Activated T-cell treated with anti-CD3 and anti-CD28 coated beads, Interleukin-2, amount 50 U/mL, for 24 hours (primary cell): ENCODE data around the gene TSPAN5.
"Not testable (repeated sequence)": the region's sequence is repeated elsewhere in the genome, so short reads cannot be mapped to it uniquely, and the experiment has no call there.

Source experiments
- DNase-seq: peaks from one replicate; pipeline ENCODE4 v3.0.0-alpha.2; 2020
- H3K27ac Mint-ChIP-seq: 2 replicates; pipeline ENCODE4 v1.8.0; 2020; ENCODE audit warnings: mild to moderate bottlenecking, mixed read lengths
- H3K27me3 Mint-ChIP-seq: 2 replicates; pipeline ENCODE4 v1.8.0; 2020; ENCODE audit warnings: mixed read lengths
- H3K36me3 Mint-ChIP-seq: 2 replicates; pipeline ENCODE4 v1.8.0; 2020; ENCODE audit warnings: low read depth, mixed read lengths
- H3K4me1 Mint-ChIP-seq: 2 replicates; pipeline ENCODE4 v1.8.0; 2020; ENCODE audit warnings: low read depth, mixed read lengths
- H3K4me3 Mint-ChIP-seq: 2 replicates; pipeline ENCODE4 v1.8.0; 2020; ENCODE audit warnings: mild to moderate bottlenecking, moderate library complexity, mixed read lengths
- H3K9me3 Mint-ChIP-seq: 2 replicates; pipeline ENCODE4 v1.8.0; 2020; ENCODE audit warnings: mixed read lengths

TSPAN5 gene

DNA sequence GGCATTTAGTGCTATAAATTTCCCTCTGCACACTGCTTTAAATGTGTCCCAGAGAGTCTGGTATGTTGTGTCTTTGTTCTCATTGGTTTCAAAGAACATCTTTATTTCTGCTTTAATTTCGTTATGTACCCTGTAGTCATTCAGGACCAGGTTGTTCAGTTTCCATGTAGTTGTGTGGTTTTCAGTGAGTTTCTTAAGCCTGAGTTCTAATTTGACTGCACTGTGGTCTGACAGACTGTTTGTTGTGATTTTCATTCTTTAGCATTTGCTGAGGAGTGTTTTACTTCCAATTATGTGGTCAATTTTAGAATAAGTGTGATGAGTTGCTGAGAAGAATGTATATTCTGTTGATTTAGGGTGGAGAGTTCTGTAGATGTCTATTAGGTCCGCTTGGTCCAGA is 124.3 kb downstream of the TSPAN5 start:
- Mint-ChIP-seq H3K4me3 (peak overlapping the region; percentile 29), H3K4me1 (peaks cover 35% of the 10 kb centered on the region), H3K36me3 (peaks cover 12% of the 10 kb centered on the region), H3K27ac (peak overlapping the region; percentile 89)
- DNase-seq, H3K9me3 Mint-ChIP-seq, H3K27me3 Mint-ChIP-seq: not testable (repeated sequence)

DNA sequence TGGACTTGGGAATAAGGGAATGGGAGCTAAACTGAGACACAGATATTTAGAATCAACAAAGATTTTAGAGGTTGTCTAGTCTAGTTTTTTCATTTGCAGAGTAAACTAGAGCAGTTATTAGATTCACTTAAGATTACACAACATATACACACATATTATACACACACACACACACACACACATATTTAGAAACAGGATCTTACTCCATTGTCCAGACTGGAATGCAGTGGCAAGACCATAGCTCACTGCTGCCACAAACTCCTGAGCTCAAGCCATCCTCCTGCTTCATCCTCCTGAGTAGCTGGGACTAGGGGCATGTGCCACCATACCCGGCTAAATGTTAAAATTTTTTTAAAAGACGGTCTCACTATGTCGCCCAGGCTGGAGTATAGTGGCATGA is 127.8 kb downstream of the TSPAN5 start:
- Mint-ChIP-seq H3K36me3 (peaks cover 4% of the 10 kb centered on the region), H3K4me1 (peaks cover 60% of the 10 kb centered on the region), H3K4me3 (no peak overlapping the region), H3K27me3 (no peaks in the 10 kb centered on the region), H3K9me3 (peaks cover 3% of the 10 kb centered on the region), H3K27ac (no peak overlapping the region)
- no peak for DNase-seq

DNA sequence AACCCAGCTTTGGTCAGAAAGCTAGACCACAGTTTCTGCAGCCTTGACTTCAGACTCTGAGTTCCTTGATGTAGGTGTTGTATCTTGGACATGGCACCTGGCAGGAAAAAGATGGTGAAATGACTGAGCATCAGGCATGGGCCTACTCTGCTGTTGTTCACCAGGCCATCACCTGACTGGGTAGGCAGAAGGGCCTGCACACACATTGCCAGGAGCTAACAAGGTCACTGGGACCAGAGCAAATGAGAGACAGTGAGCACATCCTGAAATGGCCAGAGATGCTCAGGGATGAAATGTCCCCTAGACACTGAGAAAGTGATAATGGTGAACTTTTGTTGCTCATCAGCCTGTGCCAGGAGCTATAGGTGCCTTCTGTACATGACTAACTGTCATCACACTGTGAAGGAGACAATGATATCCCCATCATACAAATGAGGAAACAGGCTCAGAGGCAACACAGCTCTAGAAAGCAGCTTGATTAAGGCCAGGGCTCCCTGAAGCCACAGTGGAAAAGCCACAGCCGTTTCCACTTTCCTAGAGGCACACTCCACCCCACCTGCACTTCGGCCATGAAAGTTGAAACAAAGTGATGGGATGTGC is 128.3 kb downstream of the TSPAN5 start:
- Mint-ChIP-seq H3K36me3 (peaks cover 4% of the 10 kb centered on the region), H3K4me1 (peaks cover 63% of the 10 kb centered on the region), H3K27me3 (no peaks in the 10 kb centered on the region), H3K4me3 (no peak overlapping the region), H3K9me3 (peaks cover 3% of the 10 kb centered on the region), H3K27ac (no peak overlapping the region)
- no peak for DNase-seq

DNA sequence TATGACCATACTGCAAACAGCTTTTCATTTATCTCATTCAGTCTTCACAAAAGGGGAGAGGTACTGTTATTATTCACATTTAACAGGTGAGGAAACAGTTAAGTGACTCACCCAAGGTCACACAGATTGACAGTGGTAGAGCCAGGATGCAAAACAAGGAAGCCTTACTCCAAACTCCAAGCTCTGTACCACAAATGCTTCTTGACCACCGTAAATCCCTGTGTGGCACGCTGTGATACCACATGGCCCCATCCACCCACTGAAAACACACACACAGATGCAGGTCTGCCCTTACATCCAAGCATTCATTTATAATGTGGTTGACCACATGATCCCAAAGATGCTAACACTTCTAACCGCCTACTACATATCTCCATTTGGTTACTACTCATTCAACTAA is 129.5 kb downstream of the TSPAN5 start:
- H3K4me1 Mint-ChIP-seq: peaks cover 62% of the 10 kb centered on the region
- no peaks in the 10 kb centered on the region for H3K27me3 Mint-ChIP-seq
- no peak for DNase-seq
- H3K4me3 Mint-ChIP-seq: no peak overlapping the region
- peaks cover under 1% of the 10 kb centered on the region for H3K9me3 Mint-ChIP-seq
- H3K27ac Mint-ChIP-seq: peak overlapping the region; percentile 83
- H3K36me3 Mint-ChIP-seq: peaks cover 3% of the 10 kb centered on the region

DNA sequence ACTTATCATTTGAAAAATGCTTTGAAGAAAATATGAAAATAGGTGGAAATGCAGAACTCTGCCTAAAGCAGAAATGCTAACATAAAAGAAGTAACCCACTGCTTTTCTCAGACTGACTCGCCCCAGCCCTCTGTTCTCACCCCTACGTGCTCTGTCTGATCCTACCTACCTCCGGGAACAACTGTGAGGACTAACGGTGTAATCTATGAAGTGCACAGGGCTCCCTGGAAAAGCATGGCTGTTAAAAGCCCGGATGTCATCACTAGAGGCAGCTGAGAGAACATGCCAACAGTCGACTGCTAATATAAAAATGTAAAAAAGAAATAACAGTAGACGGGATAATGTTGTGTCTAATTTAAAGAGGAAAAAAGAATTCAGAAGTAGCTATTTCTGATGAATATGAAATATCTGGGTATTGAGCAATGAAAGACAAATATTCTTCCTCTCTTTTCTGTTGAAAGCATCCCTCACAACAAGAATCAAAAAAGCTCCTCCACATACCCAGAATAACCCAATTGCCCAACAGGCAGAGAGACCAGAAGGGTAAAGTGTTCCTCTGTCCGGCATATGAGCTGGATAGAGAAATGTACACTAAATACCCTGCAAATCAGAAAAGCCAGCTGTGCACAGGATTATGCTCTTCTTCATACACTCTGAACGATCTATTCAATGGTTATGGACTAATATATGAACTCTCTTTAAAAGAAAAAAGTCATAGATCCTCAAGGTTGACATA is 130.7 kb downstream of the TSPAN5 start:
- peaks cover 66% of the 10 kb centered on the region for H3K4me1 Mint-ChIP-seq
- no peaks in the 10 kb centered on the region for H3K36me3 Mint-ChIP-seq
- no peak overlapping the region for H3K27ac Mint-ChIP-seq
- H3K27me3 Mint-ChIP-seq: no peaks in the 10 kb centered on the region
- DNase-seq: no peak
- H3K9me3 Mint-ChIP-seq: no peaks in the 10 kb centered on the region
- no peak overlapping the region for H3K4me3 Mint-ChIP-seq

DNA sequence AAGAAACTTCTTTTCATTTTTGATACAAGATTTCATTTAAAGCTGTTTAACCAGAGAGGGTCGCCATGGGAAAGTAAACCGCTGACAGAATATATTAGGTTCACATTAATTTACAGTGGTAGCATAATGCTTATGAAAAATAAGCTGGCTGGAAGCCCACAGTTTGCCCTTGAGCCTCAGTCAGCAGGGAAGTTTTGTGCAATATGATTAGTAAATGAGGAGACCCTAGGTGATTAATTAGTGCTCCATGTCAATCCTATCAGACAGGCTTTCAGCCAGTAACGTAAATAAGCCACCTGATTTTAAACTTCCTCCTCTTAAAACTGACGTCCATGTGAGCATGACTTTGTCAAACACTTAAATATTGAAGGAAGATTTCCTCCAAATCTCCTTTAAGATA is 134.2 kb downstream of the TSPAN5 start:
- no peaks in the 10 kb centered on the region for H3K9me3 Mint-ChIP-seq
- no peak for DNase-seq
- H3K27me3 Mint-ChIP-seq: no peaks in the 10 kb centered on the region
- H3K4me1 Mint-ChIP-seq: peaks cover 72% of the 10 kb centered on the region
- H3K36me3 Mint-ChIP-seq: no peaks in the 10 kb centered on the region
- no peak overlapping the region for H3K27ac Mint-ChIP-seq
- no peak overlapping the region for H3K4me3 Mint-ChIP-seq

DNA sequence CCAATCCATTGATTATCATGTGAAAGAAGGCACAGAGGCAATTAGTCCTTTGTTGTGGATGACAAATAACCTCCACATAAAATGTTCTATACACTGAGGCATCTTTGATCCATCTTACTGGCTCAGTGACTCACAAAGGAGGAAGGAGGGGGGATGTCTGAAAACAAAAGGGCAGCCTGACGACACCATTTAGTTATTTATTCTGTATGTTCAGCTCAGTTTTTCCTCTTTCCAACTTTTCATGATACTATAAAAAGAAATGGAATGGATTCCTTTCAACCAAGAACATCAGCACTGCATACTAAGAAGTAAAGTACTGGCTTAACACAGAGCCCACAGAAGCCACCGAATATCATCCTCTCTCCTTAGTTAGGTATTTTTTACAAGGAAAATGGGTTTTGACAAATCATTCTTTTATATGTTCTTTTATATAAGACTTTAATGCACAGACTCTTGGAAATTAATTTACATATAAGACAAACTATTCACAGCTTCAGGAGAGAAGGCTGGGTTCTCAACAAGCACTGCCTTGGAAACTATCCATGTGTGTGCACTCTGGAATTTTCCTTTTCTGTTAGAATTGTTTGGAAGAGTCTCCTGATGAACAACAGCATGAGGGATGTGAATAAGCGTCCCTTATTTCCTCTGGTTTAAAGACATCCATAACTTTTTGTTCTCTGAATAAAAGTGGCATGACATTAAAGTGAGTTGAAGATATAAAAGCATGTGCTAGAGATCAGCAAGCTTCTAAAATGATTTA is 135.6 kb downstream of the TSPAN5 start:
- Mint-ChIP-seq H3K36me3 (no peaks in the 10 kb centered on the region), H3K27me3 (no peaks in the 10 kb centered on the region), H3K4me1 (peaks cover 76% of the 10 kb centered on the region), H3K4me3 (peak overlapping the region; percentile 1), H3K9me3 (no peaks in the 10 kb centered on the region), H3K27ac (peak overlapping the region; percentile 80)
- DNase-seq: no peak

DNA sequence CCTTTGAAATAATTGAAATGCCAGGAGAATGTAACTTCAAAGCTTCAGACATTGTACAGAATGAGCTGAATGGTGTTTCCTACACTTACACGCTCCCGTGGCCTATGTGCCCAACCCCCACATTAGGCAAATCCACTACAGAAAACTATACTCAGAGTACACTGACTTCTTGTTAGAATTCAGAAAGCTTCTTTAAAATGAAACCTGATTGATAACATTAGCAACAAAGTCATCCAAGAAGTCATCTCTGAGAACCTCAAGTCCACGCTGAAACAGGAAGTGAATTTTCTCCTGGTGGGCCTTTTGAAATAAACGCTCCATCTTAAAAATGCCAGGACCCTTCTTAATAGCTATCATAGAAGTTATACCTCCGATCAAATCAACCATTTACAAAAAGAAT is 136.3 kb downstream of the TSPAN5 start:
- Mint-ChIP-seq H3K4me1 (peaks cover 77% of the 10 kb centered on the region), H3K9me3 (peaks cover 2% of the 10 kb centered on the region), H3K4me3 (peak overlapping the region; percentile 34), H3K27ac (peak overlapping the region; percentile 80), H3K36me3 (no peaks in the 10 kb centered on the region), H3K27me3 (no peaks in the 10 kb centered on the region)
- DNase-seq: no peak

DNA sequence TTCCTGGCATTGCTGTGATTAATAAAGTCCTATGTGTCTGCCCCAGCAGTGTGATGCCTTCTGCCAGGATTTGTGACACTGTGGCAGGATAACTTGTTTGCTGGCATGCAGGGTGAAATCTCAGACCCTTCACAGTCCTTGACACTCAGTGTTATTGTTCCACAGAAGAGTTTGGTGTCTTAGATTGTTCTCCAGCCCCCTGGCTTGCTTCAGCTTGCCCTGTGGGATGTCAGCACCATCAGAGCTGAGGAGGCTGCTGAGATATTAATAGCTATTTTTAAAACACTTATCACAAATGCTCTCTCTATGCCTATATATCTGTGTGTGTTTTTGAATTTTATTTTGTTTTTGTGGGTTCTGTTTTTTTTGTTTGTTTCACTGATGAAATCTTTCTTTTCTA is 136.9 kb downstream of the TSPAN5 start:
- H3K4me1 Mint-ChIP-seq: peaks cover 78% of the 10 kb centered on the region
- H3K27ac Mint-ChIP-seq: peak overlapping the region; percentile 80
- H3K9me3 Mint-ChIP-seq: peaks cover 3% of the 10 kb centered on the region
- DNase-seq: no peak
- H3K36me3 Mint-ChIP-seq: no peaks in the 10 kb centered on the region
- no peaks in the 10 kb centered on the region for H3K27me3 Mint-ChIP-seq
- no peak overlapping the region for H3K4me3 Mint-ChIP-seq

DNA sequence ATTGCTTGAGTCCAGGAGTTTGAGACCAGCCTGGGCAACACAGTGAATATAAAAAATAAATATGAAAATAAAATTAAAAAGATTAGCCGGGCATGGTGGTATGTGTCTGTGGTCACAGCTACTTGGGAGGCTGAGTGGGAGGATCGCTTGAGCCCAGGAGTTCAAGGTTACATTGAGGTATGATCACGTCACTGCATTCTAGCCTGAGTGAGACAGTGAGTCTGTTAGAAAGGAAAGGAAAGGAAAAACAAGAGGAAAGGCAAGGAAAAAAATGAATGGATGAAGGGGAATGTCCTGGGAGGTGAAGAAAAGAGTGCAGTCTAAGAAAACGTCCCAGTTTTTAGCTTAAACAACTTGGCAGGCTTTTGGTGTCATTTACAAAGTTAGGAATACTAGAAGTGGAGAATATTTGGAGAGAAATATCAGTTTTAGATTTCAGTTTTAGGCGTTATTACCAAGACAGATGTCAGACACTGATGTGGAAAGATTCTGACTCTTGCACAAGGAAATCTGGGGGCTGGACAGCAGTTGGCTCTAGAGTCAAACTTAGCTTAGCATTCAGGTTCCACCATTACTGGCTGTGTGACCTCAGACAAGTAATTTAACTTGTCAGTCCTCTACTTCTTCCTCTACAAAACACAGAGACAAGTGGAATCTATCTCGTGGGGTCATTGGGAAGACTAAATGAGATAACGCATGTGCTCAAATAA is 139.0 kb downstream of the TSPAN5 start:
- no peak overlapping the region for H3K4me3 Mint-ChIP-seq
- H3K36me3 Mint-ChIP-seq: peaks cover 5% of the 10 kb centered on the region
- no peaks in the 10 kb centered on the region for H3K27me3 Mint-ChIP-seq
- peaks cover 3% of the 10 kb centered on the region for H3K9me3 Mint-ChIP-seq
- H3K27ac Mint-ChIP-seq: peak overlapping the region; percentile 60
- H3K4me1 Mint-ChIP-seq: peaks cover 83% of the 10 kb centered on the region
- no peak for DNase-seq

DNA sequence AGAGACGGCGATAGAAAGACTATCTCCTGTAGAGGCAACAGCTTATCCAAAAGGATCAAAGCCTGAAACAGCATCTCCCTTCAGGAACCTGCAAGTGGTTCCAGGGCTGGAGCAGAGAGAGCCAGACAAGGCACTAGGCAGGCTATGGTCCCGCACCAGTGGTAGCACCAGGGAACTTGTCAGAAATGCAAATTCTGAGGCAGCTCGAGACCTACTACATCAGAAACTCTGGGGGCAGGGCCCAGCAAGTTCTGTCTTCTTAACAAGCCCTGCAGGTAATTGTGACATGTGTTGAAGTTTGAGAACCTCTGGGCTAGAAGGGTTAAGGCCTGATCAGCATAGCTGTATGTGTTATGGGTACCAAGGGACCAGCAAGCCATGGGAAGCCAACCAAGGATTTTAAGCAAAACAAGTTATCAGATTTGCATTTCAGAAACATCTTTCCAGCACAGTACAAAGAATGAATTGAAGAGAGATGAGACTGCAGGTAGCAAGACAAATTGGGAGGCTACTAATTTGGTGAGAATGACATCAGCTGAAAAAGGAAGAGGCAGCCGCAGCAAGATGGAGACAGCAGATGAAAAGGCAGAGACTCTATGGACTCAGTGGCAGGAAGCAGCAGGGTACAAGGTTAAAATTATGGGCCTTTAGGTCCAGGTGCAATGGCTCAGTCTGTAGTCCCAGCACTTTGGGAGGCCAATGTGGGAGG is 139.7 kb downstream of the TSPAN5 start:
- peak overlapping the region; percentile 60 for H3K27ac Mint-ChIP-seq
- H3K36me3 Mint-ChIP-seq: peaks cover 5% of the 10 kb centered on the region
- DNase-seq: no peak
- no peak overlapping the region for H3K4me3 Mint-ChIP-seq
- no peaks in the 10 kb centered on the region for H3K27me3 Mint-ChIP-seq
- peaks cover 3% of the 10 kb centered on the region for H3K9me3 Mint-ChIP-seq
- H3K4me1 Mint-ChIP-seq: peaks cover 78% of the 10 kb centered on the region

DNA sequence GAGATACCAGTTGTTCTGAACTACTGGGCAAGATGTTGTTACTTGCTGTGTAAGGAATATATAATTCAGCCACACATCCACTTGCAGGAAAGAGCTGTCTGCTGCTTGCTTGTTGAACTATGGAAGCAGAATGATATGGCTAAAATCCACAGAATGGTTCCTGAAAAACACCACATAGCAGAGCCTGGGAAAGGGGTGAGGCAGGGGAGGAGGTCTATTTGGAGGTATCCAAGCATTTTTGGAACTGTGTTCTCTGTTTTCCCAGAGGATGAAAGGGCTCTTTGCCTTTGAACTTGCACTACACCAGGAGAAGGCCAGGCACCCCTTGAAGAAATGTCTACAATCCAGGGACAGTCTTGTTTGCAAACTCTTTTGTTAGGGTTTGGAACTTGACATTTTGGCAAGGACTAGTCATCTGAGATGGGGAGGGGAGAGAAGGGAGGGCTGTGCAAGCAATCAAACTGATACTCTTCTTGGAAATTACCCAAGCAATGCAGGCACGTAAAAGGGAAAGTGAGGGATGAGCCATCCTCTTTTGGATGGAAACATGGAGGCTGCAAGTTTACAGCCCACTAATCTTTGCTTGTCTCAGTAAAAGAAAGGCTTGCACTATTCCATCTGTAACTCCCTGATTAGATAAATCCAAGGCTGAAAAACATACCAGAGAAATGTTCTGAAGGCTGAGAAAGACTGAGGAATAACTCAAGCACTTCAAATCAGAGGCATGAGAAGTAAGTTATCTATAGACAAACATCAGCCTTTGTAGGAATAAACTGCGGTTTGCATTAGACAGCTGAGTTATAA is 141.0 kb downstream of the TSPAN5 start:
- H3K36me3 Mint-ChIP-seq: peaks cover 5% of the 10 kb centered on the region
- H3K27ac Mint-ChIP-seq: peak overlapping the region; percentile 30
- no peak for DNase-seq
- H3K4me1 Mint-ChIP-seq: peaks cover 79% of the 10 kb centered on the region
- H3K9me3 Mint-ChIP-seq: peaks cover 3% of the 10 kb centered on the region
- no peak overlapping the region for H3K4me3 Mint-ChIP-seq
- no peaks in the 10 kb centered on the region for H3K27me3 Mint-ChIP-seq

DNA sequence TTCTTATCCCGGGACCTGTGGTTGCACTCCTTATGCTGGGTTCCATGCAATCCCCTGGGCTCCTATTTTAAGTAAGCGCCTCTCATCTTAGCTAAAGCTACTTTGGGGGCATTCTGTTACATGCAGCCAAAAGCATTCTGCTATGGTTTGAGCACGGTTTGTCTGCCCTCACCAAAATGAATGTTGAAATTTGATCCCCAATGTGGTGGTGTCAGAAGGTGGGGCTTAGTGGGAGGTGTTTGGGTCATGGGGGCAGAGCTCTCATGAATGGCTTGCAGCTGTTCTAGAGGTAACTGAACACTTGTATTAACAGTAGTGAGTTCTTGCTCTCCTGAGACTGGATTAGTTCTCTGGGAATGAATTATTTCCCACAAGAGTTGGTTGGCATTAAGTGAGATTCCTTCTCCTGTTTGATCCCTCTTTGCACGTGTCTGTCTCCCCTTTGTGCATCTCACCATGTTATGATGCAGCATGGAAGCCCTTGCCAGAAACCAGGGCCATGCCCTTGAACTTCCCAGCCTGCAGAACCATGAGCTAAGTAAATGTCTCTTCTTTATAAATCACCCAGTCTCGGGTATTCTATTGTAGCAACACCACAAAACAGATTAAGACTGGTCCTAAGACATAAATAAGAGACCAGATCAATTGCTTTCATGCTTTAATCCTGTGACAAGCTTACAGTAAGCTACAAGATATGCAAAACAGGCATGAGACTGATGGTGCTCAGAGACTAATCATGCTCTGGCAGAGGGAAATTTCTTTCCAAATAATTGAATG is 141.8 kb downstream of the TSPAN5 start:
- no peaks in the 10 kb centered on the region for H3K27me3 Mint-ChIP-seq
- no peak overlapping the region for H3K27ac Mint-ChIP-seq

More for the DNA sequence above, 141.8 kb downstream of the TSPAN5 start:
- Mint-ChIP-seq H3K9me3 (peaks cover 3% of the 10 kb centered on the region), H3K4me1 (peaks cover 73% of the 10 kb centered on the region), H3K36me3 (peaks cover 5% of the 10 kb centered on the region), H3K4me3 (no peak overlapping the region)
- no peak for DNase-seq
